Measurements from ENCODE around the gene WASF2.

Gene WASF2

DNA sequence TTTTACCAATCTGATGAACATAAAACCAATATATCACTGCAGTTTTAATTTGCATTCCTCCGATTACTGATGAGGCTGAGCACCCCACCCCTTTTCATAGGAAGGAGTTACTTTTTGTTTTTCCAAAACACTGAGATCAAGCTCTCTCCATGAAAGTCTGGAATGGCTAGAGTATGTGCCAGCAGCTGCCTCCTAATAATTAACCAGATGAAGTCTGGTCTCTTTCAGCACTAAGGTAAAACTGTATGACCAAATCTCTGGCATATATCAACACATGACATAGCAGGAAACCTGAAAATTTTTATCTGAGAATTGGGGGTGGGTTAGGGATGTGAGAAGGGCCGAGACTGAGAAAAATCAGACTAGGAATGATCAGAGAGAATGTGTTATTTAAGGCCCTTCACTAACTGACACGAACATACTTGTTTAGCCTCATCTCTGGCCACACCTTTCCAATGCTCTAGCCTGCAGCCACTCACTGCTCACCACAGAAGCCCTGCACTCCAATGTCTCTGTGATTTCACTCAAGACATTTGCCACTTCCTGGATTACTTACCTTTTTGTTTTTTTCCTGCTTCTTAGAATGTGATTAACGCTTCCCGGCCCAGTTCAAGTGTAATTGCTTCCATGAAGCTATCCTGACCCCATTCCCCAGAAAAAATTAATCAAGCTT is 34.7 kb downstream of the WASF2 start:
- peak overlapping the region; percentile 32 for H3K27ac ChIP-seq
- TF ChIP-seq, protein P1, sequence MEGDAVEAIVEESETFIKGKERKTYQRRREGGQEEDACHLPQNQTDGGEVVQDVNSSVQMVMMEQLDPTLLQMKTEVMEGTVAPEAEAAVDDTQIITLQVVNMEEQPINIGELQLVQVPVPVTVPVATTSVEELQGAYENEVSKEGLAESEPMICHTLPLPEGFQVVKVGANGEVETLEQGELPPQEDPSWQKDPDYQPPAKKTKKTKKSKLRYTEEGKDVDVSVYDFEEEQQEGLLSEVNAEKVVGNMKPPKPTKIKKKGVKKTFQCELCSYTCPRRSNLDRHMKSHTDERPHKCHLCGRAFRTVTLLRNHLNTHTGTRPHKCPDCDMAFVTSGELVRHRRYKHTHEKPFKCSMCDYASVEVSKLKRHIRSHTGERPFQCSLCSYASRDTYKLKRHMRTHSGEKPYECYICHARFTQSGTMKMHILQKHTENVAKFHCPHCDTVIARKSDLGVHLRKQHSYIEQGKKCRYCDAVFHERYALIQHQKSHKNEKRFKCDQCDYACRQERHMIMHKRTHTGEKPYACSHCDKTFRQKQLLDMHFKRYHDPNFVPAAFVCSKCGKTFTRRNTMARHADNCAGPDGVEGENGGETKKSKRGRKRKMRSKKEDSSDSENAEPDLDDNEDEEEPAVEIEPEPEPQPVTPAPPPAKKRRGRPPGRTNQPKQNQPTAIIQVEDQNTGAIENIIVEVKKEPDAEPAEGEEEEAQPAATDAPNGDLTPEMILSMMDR (IDR thresholded peaks at IDR 0.05) = no peak
- no peak for TF ChIP-seq ZFX (IDR thresholded peaks at IDR 0.05; ENCODE audit: borderline replicate concordance)

DNA sequence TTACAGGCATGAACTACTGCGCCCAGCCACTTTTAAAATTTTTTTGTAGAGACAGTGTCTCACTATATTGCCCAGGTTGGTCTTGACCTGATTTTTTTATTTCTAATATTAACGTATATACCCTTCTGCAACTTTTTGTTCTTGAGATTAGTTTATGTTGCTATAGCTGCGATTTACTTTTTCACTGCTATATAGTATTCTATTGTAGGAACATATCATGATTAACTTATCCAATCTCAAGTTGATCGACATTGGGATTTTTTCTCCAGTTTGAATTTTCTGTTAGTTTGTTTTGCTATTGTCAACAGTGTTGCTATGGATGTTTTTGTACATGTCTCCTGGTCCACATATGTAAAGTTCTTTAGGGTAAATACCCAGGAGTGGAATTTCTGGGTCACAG is 35.4 kb downstream of the WASF2 start:
- H3K27ac ChIP-seq = peak overlapping the region; percentile 32; the same call in 1 of the 2 replicates
- TF ChIP-seq, protein P1 (IDR thresholded peaks at IDR 0.05) = no peak
- TF ChIP-seq ZFX (IDR thresholded peaks at IDR 0.05; ENCODE audit: borderline replicate concordance) = no peak

DNA sequence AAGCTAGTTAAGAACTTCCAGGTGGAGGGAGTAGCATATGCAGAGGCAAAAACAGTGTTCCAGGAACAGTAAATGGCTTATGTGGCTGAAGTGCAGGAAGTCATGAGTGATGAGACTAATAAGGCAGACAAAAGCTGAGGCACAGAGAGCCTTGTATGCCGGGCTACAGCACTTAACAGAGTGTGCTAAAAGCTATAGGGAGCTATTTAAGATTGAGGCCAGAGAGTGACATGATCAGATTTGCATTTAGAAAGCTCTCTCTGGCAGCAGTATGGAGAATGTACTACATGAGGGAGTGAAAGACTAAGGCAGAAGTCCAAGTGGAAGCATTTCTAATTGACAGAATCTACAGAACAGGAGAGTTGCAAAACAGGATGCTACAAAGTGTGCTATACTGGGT is 38.6 kb downstream of the WASF2 start:
- no peak overlapping the region for H3K27ac ChIP-seq
- TF ChIP-seq, protein P1 (IDR thresholded peaks at IDR 0.05) = no peak
- no peak for TF ChIP-seq ZFX (IDR thresholded peaks at IDR 0.05; ENCODE audit: borderline replicate concordance)

DNA sequence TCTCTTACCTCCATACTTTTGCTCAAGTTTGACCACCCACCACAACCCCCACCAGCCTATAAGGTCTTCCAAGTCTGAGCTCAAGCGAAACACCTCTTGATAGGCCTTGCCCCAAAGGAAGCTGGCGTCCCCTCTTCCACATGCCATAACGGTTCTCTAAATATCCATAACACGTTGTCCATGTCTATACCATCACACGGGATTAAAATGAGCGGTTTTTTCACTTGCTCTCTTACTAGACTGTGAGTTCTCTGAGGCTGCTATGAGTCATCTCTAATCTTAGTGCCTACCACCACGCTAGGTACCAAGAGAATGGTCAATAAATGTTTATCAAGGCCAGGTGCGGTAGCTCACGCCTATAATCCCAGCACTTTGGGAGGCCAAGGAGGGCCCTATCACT is 41.0 kb downstream of the WASF2 start:
- TF ChIP-seq, protein P1 (IDR thresholded peaks at IDR 0.05) = no peak
- no peak for TF ChIP-seq ZFX (IDR thresholded peaks at IDR 0.05; ENCODE audit: borderline replicate concordance)
- no peak overlapping the region for H3K27ac ChIP-seq

DNA sequence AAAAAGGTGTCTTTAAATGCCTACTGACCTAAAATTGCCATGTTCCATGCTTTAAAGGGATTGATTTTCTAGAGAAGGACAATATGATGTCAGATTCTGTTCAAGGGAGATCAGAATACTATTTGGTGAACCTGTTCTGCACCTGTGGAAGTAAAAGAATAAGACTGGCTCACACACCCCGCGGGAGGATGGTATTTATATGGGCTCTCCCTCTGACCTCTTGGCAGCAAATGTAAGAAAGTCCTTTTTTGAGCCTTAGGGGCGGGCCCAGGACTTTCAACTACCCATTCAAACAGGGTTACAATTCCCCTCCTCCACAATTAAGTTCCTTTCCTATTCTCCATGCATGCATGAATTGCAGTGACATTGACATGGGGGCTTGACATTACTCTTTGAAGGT is 42.1 kb downstream of the WASF2 start:
- 0 out of 2 replicates have a peak overlapping the region, but pooled peaks have one; percentile 1 for H3K27ac ChIP-seq
- TF ChIP-seq, protein P1 (IDR thresholded peaks at IDR 0.05) = no peak
- no peak for TF ChIP-seq ZFX (IDR thresholded peaks at IDR 0.05; ENCODE audit: borderline replicate concordance)

DNA sequence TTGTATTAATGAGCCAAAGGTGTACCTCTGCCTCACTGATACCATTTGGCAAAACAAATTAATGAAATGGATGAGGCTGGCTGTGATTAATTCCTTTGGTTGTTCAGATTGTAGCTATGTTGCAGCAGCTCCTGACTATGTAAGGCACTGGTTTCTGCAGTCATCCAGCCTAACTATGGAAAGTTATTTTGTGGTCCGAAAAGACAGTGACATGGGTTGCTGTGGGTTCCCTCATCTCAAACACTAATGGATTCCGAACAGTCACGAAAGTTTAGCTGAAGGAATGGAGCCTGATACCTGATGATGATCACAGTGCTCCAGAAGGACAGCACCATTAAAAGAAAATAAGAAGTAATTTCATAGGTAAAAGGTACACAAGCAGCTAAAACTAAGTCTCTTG is 42.6 kb downstream of the WASF2 start:
- TF ChIP-seq ZFX (IDR thresholded peaks at IDR 0.05; ENCODE audit: borderline replicate concordance) = no peak
- TF ChIP-seq, protein P1 (IDR thresholded peaks at IDR 0.05) = no peak
- H3K27ac ChIP-seq = 0 out of 2 replicates have a peak overlapping the region, but pooled peaks have one; percentile 1

DNA sequence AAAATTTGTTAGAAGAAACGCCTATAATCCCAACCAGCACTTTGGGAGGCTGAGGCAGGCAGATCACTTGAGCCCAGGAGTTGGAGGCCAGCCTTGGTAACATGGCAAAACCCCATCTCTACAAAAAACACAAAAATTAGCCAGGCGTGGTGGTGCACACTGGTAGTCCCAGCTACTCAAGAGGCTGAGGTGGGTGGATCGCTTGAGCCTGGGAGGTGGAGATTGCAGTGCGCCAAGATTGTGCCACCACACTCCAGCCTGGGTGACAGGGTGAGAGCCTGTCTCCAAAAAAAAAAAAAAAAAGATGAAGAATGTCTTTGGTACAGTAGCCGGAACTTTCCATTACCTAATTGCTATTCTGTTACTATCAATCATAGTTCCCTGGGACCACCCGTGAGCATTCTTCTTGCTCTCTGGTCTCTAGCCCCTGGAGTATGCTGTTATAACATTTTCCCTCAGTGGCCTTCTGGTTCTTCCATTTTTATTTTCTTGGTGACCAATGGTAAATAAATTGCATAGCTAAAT is 43.4 kb downstream of the WASF2 start:
- no peak for TF ChIP-seq ZFX (IDR thresholded peaks at IDR 0.05; ENCODE audit: borderline replicate concordance)
- TF ChIP-seq, protein P1 (IDR thresholded peaks at IDR 0.05) = no peak
- H3K27ac ChIP-seq = no peak overlapping the region
